Stimulated activated CD4-positive, alpha-beta T cell treated with anti-CD3 and anti-CD28 coated beads, Interleukin-1b, Interleukin-23, amount 100 ng/mL, for 48 hours (primary cell): ENCODE data around the gene CBARP.

Source experiments
- DNase-seq: peaks from one replicate; pipeline ENCODE4 v3.0.0-alpha.2; 2020

CBARP gene

GRCh38 chr19:1237754-1238368 lies at the start of gene CBARP:
CBARP (minus strand) TSS chr19:1238005; CDS start chr19:1236100, 1,905 bp downstream.
- no peak for DNase-seq

- DNase-seq: no peak
Observed at GRCh38 chr19:1286487-1287353, 48.9 kb upstream of the CBARP start.

GRCh38 chr19:1285737-1286360 lies 48.0 kb upstream of the CBARP start, which contains the start of gene EFNA2:
EFNA2 (plus strand) TSS chr19:1285873; CDS start chr19:1286169, 296 bp downstream.
- no peak for DNase-seq

- DNase-seq: no peak
Observed at GRCh38 chr19:1284979-1285736, 47.4 kb upstream of the CBARP start.

- no peak for DNase-seq
Observed at GRCh38 chr19:1284293-1284978, 46.6 kb upstream of the CBARP start.

GRCh38 chr19:1283917-1284292 lies 46.1 kb upstream of the CBARP start:
- no peak for DNase-seq

GRCh38 chr19:1283207-1283916 lies 45.6 kb upstream of the CBARP start:
- no peak for DNase-seq

GRCh38 chr19:1282588-1283206 lies 44.9 kb upstream of the CBARP start:
- no peak for DNase-seq

GRCh38 chr19:1281569-1282287 lies 43.9 kb upstream of the CBARP start:
- DNase-seq: no peak

- DNase-seq: no peak
Observed at GRCh38 chr19:1280636-1281568, 43.1 kb upstream of the CBARP start.

- DNase-seq: peak; percentile 77
Observed at GRCh38 chr19:1279782-1280341, 42.1 kb upstream of the CBARP start.

- DNase-seq: no peak
Observed at GRCh38 chr19:1278713-1279660, 41.2 kb upstream of the CBARP start.

- no peak for DNase-seq
Observed at GRCh38 chr19:1278074-1278473, 40.3 kb upstream of the CBARP start.

- no peak for DNase-seq
Observed at GRCh38 chr19:1277061-1277460, 39.3 kb upstream of the CBARP start.

- peak; percentile 49 for DNase-seq
Observed at GRCh38 chr19:1276628-1277022, 38.8 kb upstream of the CBARP start.

GRCh38 chr19:1275976-1276627 lies 38.3 kb upstream of the CBARP start:
- DNase-seq: no peak

GRCh38 chr19:1275260-1275975 lies 37.6 kb upstream of the CBARP start, which contains the start of gene FAM174C:
FAM174C (plus strand) TSS chr19:1275530; CDS start chr19:1275550, 20 bp downstream.
- DNase-seq: peak; percentile 98
